Measurements from ENCODE around the gene KHSRP. TPM values are rescaled to one million over a fixed set of nuclear protein-coding genes. Genes with fewer than 3 reads are reported as not detected.
A peak's percentile ranks its signal among the peaks of the same experiment; 100 is the strongest.
"Not testable (repeated sequence)": the region's sequence is repeated elsewhere in the genome, so short reads cannot be mapped to it uniquely, and the experiment has no call there.

Gene KHSRP
- total RNA-seq, 4 donors from 2014 or later, result 92.9 to 141 (median 118) TPM

DNA sequence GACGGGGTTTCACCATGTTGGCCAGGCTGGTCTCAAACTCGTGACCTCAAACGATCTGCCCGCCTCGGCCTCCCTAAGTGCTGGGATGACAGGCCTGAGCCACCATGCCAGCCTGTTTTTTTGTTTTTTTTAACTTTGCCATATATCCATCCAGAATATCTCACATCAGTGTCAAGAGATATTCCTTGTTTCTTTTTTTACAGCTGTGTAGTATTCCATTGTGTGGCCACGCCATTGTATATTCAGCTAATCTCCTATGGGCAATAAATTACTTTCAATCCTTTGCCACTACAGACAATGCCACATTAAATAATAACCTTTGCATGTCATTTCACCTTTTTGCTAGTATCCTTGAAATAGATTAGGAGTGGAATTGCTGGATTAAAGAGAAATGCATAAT, 15.3 kb downstream of the KHSRP start:
- no peak for TF ChIP-seq POLR2A (IDR thresholded peaks at IDR 0.05)
- TF ChIP-seq, protein P1, sequence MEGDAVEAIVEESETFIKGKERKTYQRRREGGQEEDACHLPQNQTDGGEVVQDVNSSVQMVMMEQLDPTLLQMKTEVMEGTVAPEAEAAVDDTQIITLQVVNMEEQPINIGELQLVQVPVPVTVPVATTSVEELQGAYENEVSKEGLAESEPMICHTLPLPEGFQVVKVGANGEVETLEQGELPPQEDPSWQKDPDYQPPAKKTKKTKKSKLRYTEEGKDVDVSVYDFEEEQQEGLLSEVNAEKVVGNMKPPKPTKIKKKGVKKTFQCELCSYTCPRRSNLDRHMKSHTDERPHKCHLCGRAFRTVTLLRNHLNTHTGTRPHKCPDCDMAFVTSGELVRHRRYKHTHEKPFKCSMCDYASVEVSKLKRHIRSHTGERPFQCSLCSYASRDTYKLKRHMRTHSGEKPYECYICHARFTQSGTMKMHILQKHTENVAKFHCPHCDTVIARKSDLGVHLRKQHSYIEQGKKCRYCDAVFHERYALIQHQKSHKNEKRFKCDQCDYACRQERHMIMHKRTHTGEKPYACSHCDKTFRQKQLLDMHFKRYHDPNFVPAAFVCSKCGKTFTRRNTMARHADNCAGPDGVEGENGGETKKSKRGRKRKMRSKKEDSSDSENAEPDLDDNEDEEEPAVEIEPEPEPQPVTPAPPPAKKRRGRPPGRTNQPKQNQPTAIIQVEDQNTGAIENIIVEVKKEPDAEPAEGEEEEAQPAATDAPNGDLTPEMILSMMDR (IDR thresholded peaks at IDR 0.05), result no peak
- H3K27me3 ChIP-seq, result no peaks in the 10 kb centered on the region
- intact Hi-C loops (cut with DNase I), result no loop called here
- DNase-seq, result no peak
- H3K4me3 ChIP-seq (replicated peaks in 1 of 3), result no peak overlapping the region
- H3K27ac ChIP-seq, result no peak overlapping the region
- 93 to 98% methylated on average over 6 of the region's 6 CpGs for WGBS, 2 donors
- H3K36me3 ChIP-seq, result peaks cover 3 to 6% of the 10 kb centered on the region in 2 donors
- H3K9me3 ChIP-seq, result no peaks in the 10 kb centered on the region
- H3K4me1 ChIP-seq, result peaks cover 19 to 20% of the 10 kb centered on the region in 2 donors

DNA sequence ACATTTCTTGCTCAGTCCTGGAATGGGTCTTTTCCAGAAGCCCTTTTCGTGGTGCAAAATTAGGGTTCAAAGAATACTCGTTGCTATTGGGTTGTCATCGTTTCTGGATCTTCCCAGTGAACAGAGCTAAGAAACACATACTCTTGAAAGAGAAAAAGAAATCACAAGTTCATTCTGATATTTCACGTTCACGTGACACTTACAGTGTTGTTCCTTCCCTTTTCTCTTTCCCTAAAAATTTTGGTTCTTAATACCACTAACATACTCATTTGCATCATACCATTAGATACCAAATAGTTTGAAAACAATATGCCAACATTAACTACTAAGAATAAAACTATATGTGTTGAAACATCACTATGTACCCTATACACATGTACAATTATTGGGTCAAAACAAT, 18.2 kb downstream of the KHSRP start:
- 88 to 91% methylated on average over 5 of the region's 5 CpGs for WGBS, 2 donors

DNA sequence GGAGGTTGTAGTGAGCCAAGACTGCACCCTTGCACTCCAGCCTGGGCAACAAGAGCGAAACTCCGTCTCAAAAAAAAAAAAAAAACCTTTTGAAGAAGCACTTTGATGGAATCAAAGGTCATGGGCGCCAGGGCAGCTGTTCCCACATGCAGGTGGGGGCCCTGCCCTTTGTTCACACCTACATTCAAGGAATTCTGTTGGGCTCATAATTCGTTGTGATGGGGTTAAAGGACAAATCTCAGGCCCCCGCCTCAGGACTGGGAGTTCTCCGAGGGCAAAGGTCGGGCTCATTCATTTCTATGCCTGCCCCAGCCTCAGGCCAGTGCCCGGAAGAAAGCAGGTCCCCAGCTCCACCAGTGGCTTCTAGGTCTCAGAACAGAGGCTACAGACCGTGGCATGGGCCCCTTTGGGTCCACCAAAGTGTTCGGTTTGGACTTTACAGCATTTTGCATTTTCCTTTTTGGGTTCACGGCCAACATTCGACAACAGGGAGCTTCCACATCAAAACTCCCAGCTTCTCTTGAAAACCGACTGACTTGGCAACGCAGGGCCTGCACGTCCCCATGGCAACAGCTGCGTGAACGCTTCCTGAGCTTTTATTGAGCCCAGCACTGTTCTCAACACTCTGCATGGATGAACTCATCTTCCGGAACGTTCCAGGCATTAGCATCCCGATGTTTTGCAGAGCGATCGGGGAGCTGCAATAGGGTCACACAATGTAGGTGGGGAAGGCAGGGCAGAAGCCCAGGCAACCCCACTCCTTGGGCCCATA, 21.6 kb downstream of the KHSRP start:
- WGBS, 2 donors, result 36 to 42% methylated on average over 21 to 22 of the region's 22 CpGs

More for the DNA sequence above, 18.2 kb downstream of the KHSRP start:
- Histone ChIP-seq H3K27ac (no peak overlapping the region), H3K4me1 (no peaks in the 10 kb centered on the region), H3K27me3 (no peaks in the 10 kb centered on the region), H3K4me3 (replicated peaks in 1 of 3) (no peak overlapping the region), H3K36me3 (no peaks in the 10 kb centered on the region), H3K9me3 (no peaks in the 10 kb centered on the region)
- no peak for TF ChIP-seq POLR2A (IDR thresholded peaks at IDR 0.05)
- TF ChIP-seq, protein P1 (IDR thresholded peaks at IDR 0.05), result no peak
- DNase-seq, result no peak
- intact Hi-C loops (cut with DNase I), result no loop called here

DNA sequence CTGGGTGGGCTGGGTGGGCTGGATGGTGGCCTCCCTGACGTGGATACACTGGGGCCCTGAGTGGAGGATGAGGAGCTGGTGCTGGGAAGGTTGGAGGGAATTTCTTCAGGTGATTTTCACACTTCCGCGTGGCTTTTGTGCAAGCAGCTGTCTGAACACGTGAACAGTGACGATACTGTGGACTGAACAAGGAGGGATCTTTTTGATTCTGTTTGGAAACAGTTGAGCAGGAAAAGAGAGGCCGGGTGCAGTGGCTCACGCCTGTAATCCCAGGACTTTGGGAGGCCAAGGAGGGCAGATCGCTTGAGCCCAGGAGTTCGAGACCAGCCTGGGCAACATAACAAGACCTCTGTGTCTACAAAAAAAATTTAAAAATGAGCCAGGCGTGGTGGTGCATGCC, 22.6 kb downstream of the KHSRP start:
- WGBS, 2 donors, result 91 to 96% methylated on average over 10 of the region's 10 CpGs
- Histone ChIP-seq H3K27me3 (no peaks in the 10 kb centered on the region), H3K4me1 (no peaks in the 10 kb centered on the region), H3K9me3 (no peaks in the 10 kb centered on the region), H3K4me3 (replicated peaks in 1 of 3) (no peak overlapping the region), H3K36me3 (no peaks in the 10 kb centered on the region), H3K27ac (no peak overlapping the region)
- DNase-seq, result no peak
- intact Hi-C loops (cut with DNase I), result no loop called here
- TF ChIP-seq, protein P1 (IDR thresholded peaks at IDR 0.05), result no peak
- no peak for TF ChIP-seq POLR2A (IDR thresholded peaks at IDR 0.05)

More for the DNA sequence above, 21.6 kb downstream of the KHSRP start:
- Histone ChIP-seq H3K9me3 (no peaks in the 10 kb centered on the region), H3K27me3 (no peaks in the 10 kb centered on the region), H3K27ac (no peak overlapping the region), H3K36me3 (no peaks in the 10 kb centered on the region), H3K4me1 (no peaks in the 10 kb centered on the region), H3K4me3 (replicated peaks in 1 of 3) (no peak overlapping the region)
- DNase-seq, result peak; percentile 74 to 78
- intact Hi-C loops (cut with DNase I), result no loop called here
- no peak for TF ChIP-seq POLR2A (IDR thresholded peaks at IDR 0.05)

DNA sequence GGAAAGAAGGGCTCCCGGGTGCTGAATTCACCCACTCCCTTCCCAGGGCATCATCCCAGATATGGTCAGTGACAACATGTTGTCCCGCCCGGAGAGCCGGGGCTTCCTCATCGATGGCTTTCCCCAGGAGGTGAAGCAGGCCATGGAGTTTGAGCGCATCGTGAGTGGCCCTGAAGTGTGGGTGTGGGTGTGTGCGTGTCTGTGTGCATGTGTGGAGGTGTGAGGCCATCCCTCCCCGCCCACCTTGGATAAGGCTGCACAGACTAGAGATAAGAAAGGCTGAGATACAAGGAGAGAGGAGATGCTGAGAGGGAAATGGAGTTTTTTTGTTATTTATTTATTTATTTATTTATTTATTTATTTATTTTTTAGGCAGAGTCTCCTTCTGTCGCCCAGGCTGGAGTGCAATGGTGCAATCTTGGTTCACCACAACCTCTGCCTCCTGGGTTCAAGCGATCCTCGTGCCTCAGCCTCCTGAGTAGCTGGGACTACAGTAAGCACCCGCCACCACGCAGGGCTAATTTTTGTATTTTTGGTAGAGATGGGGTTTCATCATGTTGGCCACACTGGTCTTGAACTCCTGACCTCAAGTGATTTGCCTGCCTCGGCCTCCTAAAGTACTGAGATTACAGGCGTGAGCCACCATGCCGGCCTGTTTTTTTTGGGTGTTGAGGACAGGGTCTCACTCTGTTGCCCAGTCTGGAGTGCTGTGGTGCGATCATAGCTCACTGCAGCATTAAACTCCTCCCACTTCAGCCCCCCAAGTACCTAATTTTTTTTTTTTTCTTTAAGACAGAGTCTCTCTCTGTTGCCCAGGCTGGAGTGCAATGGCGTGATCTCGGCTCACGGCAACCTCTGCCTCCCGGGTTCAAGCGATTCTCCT, 24.3 kb downstream of the KHSRP start:
- H3K27me3 ChIP-seq; H3K36me3 ChIP-seq; H3K9me3 ChIP-seq; DNase-seq; H3K27ac ChIP-seq; H3K4me3 ChIP-seq (replicated peaks in 1 of 3); intact Hi-C loops (cut with DNase I); H3K4me1 ChIP-seq: not testable (repeated sequence)
- WGBS, 2 donors, result 87 to 96% methylated on average over 22 to 23 of the region's 23 CpGs

DNA sequence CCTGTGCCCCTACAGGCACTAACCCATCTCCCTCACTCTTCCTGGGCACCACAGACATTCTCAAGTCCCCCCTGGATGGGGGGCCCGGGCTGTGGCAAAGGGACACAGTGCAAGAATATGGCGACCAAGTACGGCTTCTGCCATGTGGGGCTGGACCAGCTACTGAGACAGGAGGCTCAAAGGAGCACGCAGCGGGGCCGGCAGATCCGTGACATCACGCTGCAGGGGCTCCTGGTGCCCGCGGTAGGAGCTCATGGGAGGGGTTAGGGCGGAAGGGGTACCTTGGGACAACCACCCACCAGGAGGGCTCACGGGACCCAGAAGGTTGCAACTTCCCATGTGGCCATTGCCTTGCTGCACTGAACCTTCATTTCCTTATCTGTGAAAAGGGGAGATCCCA, 28.3 kb downstream of the KHSRP start:
- TF ChIP-seq, protein P1 (IDR thresholded peaks at IDR 0.05), result no peak
- H3K4me1 ChIP-seq, result peaks cover 8 to 9% of the 10 kb centered on the region in 2 donors
- no peak overlapping the region for H3K27ac ChIP-seq
- no peak for DNase-seq
- no peaks in the 10 kb centered on the region for H3K9me3 ChIP-seq
- H3K36me3 ChIP-seq, result no peaks in the 10 kb centered on the region
- H3K4me3 ChIP-seq (replicated peaks in 1 of 3), result no peak overlapping the region
- no peaks in the 10 kb centered on the region for H3K27me3 ChIP-seq
- WGBS, 2 donors, result 85 to 98% methylated on average over 11 to 12 of the region's 12 CpGs
- intact Hi-C loops (cut with DNase I), result no loop called here

All from thyroid gland (tissue), 4 donors.